Small intestine (tissue), 7 donors: Measurements from ENCODE around the gene IL17REL. TPM values are rescaled to one million over a fixed set of nuclear protein-coding genes. Genes with fewer than 3 reads are reported as not detected.
"Not testable (repeated sequence)": the region's sequence is repeated elsewhere in the genome, so short reads cannot be mapped to it uniquely, and the experiment has no call there.

ENCODE experiments used
- DNase-seq, 2 donors: peaks; one replicate each; pipeline versions ENCODE4 v3.0.0 to v3.0.0-alpha.2; 2013
- FAIRE-seq: peaks from 2 replicates; lab custom pipeline; 2012; peaks lifted over from hg19 to GRCh38; lab: Jason Lieb, UNC
- H3K27ac ChIP-seq, 3 donors: one replicate each; pipeline ENCODE4 v1.5.1; 2013; ENCODE audit warnings: low read length in 2 of 3, mild to moderate bottlenecking in 2 of 3, control low read depth in 1 of 3, inconsistent platforms in 1 of 3, low read depth in 1 of 3, moderate library complexity in 1 of 3
- H3K27me3 ChIP-seq, 3 donors: one replicate each; pipeline ENCODE4 v1.6.1; 2013; ENCODE audit warnings: low read length in 3 of 3, inconsistent platforms in 1 of 3; ENCODE audit not compliant: control insufficient read depth in 3 of 3, insufficient read depth in 3 of 3
- H3K36me3 ChIP-seq, 3 donors: one replicate each; pipeline ENCODE4 v1.6.1; 2013; ENCODE audit warnings: low read length in 3 of 3, inconsistent platforms in 1 of 3, low read depth in 1 of 3, mild to moderate bottlenecking in 1 of 3, moderate library complexity in 1 of 3; ENCODE audit not compliant: control insufficient read depth in 3 of 3, insufficient read depth in 2 of 3
- H3K4me1 ChIP-seq, 3 donors: one replicate each; pipeline ENCODE4 v1.6.1; 2013; ENCODE audit warnings: low read length in 2 of 3, inconsistent platforms in 1 of 3, low read depth in 1 of 3, mild to moderate bottlenecking in 1 of 3, moderate library complexity in 1 of 3; ENCODE audit not compliant: control insufficient read depth in 3 of 3, insufficient read depth in 2 of 3
- H3K4me3 ChIP-seq, 3 donors: one replicate each; pipeline ENCODE4 v1.5.1; 2013; ENCODE audit warnings: low read length in 3 of 3, control low read depth in 1 of 3, inconsistent platforms in 1 of 3, low read depth in 1 of 3, mild to moderate bottlenecking in 1 of 3, moderate library complexity in 1 of 3
- H3K9me3 ChIP-seq, 2 donors: one replicate each; pipeline ENCODE4 v1.6.1; 2013; ENCODE audit warnings: low read depth in 1 of 2, low read length in 1 of 2; ENCODE audit not compliant: control insufficient read depth in 2 of 2, insufficient read depth in 1 of 2
- WGBS, 3 donors: extraction: QIAGEN DNeasy Blood & Tissue Kit; methylation state at CpG; one replicate each; pipeline ENCODE4 v1.1.7; 2013; 5-methylcytosine and 5-hydroxymethylcytosine counted together
- polyA plus RNA-seq, 4 donors: library from polyadenylated mRNA; stranded (reverse) in 3 of 4; unstranded in 1 of 4; fragments of 200-250 nt in 3 of 4; fragments of 120-200 nt in 1 of 4; gene quantifications; one replicate each; pipeline versions ENCODE4 v1.2.1 to v1.2.3, GENCODE V29; 2013
- donor health status: healthy with polysubstance abuse.
- donor health status: control.
- donor health status: control.
- donor health status: Bipolar disorder and iron deficiency.
- donor health status: healthy.

The IL17REL gene
- polyA plus RNA-seq, 4 donors = 0.27 to 0.65 (median 0.49) TPM; not detected in 1

DNA sequence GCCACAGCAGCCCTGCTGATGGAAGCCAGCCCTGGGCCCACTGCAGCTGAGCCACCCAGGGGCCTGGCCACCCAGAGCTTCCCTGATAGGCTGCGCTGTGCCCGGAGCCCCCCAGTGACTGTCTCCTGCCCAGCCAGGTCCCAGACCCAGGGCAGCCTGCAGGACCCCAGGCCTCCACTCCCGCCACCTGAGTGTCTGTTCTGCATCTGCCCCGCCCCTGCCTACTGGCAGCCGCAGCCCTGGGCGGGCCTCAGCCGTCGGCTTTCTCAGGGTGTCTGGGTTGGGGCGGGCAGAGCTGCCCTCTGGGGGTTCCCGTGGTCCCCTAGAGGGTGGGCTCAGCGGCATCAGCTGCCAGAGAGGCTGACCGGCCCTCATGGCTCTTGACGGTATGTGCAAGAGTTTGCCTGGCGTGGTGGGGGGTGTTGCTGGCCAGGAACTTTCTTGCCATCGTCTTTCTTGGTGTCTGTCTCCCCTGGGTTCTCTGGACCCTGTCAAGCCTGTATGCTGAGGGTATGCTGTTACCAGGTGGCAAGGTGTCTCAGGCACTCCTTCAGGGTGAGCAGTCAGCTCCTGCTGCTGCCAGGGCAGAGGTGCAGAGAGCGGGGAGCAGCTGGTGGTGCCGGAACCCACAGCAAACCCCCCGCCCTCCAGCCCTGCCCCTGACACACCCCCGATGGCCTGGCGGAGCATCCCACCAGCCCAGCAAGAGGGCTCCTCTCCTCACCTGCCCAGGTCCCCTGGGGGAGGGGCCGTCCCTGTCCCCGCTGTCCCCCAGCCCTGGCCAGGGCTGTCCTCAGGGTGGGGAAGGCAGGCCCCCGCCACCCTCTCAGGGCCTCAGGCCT lies 64.2 kb downstream of the IL17REL start:
- peak overlapping the region; percentile 34 to 50 (median 43) for H3K4me3 ChIP-seq
- peak; percentile 73 to 81 for DNase-seq
- H3K27ac ChIP-seq = peak overlapping the region; percentile 94 to 98 (median 96)
- H3K36me3 ChIP-seq = no peaks in the 10 kb centered on the region
- peaks cover 3 to 74% (median 4%) of the 10 kb centered on the region in 3 donors for H3K4me1 ChIP-seq
- H3K27me3 ChIP-seq = no peaks in the 10 kb centered on the region
- FAIRE-seq = no peak
- H3K9me3 ChIP-seq = no peaks in the 10 kb centered on the region
- WGBS, 3 donors = 31 to 67% (median 40%) methylated on average over 21 to 23 of the region's 23 CpGs

DNA sequence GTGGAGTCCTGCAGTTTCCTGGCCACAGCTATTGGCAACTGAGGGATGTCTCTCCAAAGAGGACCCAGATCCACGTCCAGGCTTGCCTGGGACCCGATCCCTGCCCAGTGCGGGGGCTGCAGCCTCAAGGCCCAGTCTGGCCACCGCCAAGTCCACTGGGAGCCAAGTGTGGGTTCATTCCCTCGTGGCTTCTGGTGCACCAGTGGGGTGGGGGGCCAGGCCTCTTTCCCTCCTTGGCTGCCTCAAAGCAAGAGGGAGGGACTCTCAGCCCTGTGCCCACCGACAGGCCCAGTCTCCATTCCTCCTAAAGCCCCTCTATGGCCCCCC lies 65.3 kb downstream of the IL17REL start:
- Histone ChIP-seq H3K27ac (peak overlapping the region in 2 of 3 donors; percentile 94 to 96), H3K9me3 (no peaks in the 10 kb centered on the region), H3K4me1 (peaks cover 3 to 63% (median 4%) of the 10 kb centered on the region in 3 donors), H3K27me3 (no peaks in the 10 kb centered on the region), H3K36me3 (no peaks in the 10 kb centered on the region), H3K4me3 (peak overlapping the region in 1 of 3 donors; percentile 50)
- 75 to 82% (median 80%) methylated on average over 6 of the region's 6 CpGs for WGBS, 3 donors
- FAIRE-seq = no peak
- no peak for DNase-seq

DNA sequence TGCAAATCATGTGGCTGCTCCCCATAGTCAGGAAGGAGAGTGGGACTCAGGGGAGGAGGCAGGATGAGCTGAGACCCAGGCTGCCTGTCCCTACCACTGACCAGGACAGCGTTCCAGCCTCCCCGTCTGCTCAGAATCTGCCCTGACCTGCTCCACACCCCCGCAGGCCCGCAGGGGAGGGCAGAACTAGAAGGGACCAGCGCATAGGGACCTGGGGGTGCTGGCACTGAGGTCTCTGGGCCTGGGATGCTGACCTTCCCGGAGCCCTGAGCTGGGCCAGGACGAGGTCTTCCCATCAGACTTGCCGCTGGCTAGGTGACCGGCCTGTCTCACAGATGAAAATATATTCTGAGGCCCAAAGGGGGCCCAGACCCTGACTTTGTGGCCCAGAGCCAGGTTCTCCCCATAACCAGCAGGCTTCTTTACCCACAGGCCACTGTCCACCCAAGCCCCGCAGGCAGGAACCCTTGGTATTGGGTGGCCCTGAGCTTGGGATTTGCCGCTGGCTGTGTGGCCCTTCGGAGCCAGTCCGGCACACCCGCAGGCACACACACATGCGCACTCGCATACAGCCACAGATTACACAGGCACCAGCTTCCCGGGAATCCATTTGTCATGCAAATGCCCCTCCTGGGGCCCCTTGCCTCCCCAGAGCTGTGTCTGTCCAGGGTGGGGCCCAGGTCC lies 65.8 kb downstream of the IL17REL start:
- FAIRE-seq (no peak), DNase-seq (peak in 1 of 2 donors; percentile 81)
- H3K36me3 ChIP-seq = no peaks in the 10 kb centered on the region
- H3K4me3 ChIP-seq = no peak overlapping the region
- no peaks in the 10 kb centered on the region for H3K9me3 ChIP-seq
- H3K4me1 ChIP-seq = peaks cover 3 to 58% (median 4%) of the 10 kb centered on the region in 3 donors
- H3K27me3 ChIP-seq = no peaks in the 10 kb centered on the region
- peak overlapping the region in 2 of 3 donors; percentile 94 to 96 for H3K27ac ChIP-seq
- 81 to 90% (median 82%) methylated on average over 17 of the region's 17 CpGs for WGBS, 3 donors

DNA sequence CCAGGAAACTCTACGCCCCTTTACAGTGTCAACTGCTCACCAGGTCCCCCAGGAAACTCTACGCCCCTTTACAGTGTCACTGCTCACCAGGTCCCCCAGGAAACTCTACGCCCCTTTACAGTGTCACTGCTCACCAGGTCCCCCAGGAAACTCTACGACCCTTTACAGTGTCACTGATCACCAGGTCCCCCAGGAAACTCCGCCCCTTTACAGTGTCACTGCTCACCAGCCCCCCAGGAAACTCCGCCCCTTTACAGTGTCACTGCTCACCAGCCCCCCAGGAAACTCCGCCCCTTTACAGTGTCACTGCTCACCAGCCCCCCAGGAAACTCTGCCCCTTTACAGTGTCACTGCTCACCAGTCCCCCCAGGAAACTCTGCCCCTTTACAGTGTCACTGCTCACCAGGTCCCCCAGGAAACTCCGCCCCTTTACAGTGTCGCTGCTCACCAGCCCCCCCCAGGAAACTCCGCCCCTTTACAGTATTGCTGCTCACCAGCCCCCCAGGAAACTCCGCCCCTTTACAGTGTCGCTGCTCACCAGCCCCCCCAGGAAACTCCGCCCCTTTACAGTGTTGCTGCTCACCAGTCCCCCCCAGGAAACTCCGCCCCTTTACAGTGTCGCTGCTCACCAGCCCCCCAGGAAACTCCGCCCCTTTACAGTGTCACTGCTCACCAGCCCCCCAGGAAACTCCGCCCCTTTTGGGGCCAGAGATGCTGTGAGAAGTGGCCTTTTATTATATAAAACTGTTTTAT lies 67.3 kb downstream of the IL17REL start:
- H3K4me3 ChIP-seq, H3K27me3 ChIP-seq, H3K36me3 ChIP-seq, H3K9me3 ChIP-seq, FAIRE-seq, DNase-seq: not testable (repeated sequence)
- 76 to 82% (median 79%) methylated on average over 17 of the region's 17 CpGs for WGBS, 3 donors
- H3K4me1 ChIP-seq = peaks cover 0 to 45% (median 4%) of the 10 kb centered on the region in 3 donors
- peak overlapping the region in 1 of 3 donors; percentile 32 for H3K27ac ChIP-seq

Other genes with a start within 250 kb of the IL17REL start
- 10 to 100 TPM; 18.5 to 33.2 (median 23.9) TPM for gene BRD1, start 184.9 kb downstream of the IL17REL start, polyA plus RNA-seq
- gene ZBED4, start 158.9 kb downstream of the IL17REL start, polyA plus RNA-seq = 10 to 100 TPM in 1 of 4 donors, 1 to 10 TPM in 3; 3.2 to 12.4 (median 5.6) TPM
- 10 to 100 TPM in 2 of 4 donors, 1 to 10 TPM in 2; 9.4 to 31.6 (median 12.4) TPM for gene ALG12, start 94.3 kb downstream of the IL17REL start, polyA plus RNA-seq
- gene CRELD2, start 94.1 kb downstream of the IL17REL start, polyA plus RNA-seq = 100 to 1,000 TPM in 1 of 4 donors, 10 to 100 TPM in 3; 11.9 to 107 (median 21.8) TPM
- 10 to 100 TPM; 35.7 to 72.2 (median 45.9) TPM for gene PIM3, start 52.0 kb downstream of the IL17REL start, polyA plus RNA-seq
- not detected for gene TTLL8, start 45.5 kb upstream of the IL17REL start, polyA plus RNA-seq
- gene MLC1, start 72.7 kb upstream of the IL17REL start, polyA plus RNA-seq = under 1 TPM in 2 of 4 donors, not detected in 2; 0.03 to 0.32 TPM
- 1 to 10 TPM in 1 of 4 donors, under 1 TPM in 1, not detected in 2; 0.19 to 2.1 TPM for gene MOV10L1, start 77.2 kb upstream of the IL17REL start, polyA plus RNA-seq
- under 1 TPM in 2 of 4 donors, not detected in 2; 0.12 to 0.36 TPM for gene PANX2, start 158.0 kb upstream of the IL17REL start, polyA plus RNA-seq
- gene TRABD, start 173.1 kb upstream of the IL17REL start, polyA plus RNA-seq = 10 to 100 TPM; 43.3 to 84.6 (median 66.9) TPM
- 10 to 100 TPM; 23.6 to 94.6 (median 66.5) TPM for gene SELENOO, start 188.2 kb upstream of the IL17REL start, polyA plus RNA-seq
- gene TUBGCP6, start 232.3 kb upstream of the IL17REL start, polyA plus RNA-seq = 10 to 100 TPM; 23.0 to 55.5 (median 39.7) TPM
- gene HDAC10, start 238.5 kb upstream of the IL17REL start, polyA plus RNA-seq = 10 to 100 TPM; 15.9 to 53.1 (median 27.5) TPM
- gene MAPK12, start 248.9 kb upstream of the IL17REL start, polyA plus RNA-seq = 1 to 10 TPM in 3 of 4 donors, under 1 TPM in 1; 0.45 to 7.1 (median 3.6) TPM